K562 (cell line): ENCODE results near the gene HOXB7. TPM values are rescaled to one million over a fixed set of nuclear protein-coding genes. Genes with fewer than 3 reads are reported as not detected.

Experiments used
- AFF1 ChIP-seq, 2 experiments: fragments of 450-650 bp; IDR thresholded peaks; 2 replicates each; pipeline ENCODE4 v1.6.1; 2018; ENCODE audit warnings: mild to moderate bottlenecking in 2 of 2, low read depth in 1 of 2; ENCODE audit not compliant: partially characterized antibody in 2 of 2
- BRD4 ChIP-seq: fragments of 200-600 bp; sonication (generic); IDR thresholded peaks from 2 replicates; pipeline ENCODE4 v1.6.1; 2017; ENCODE audit warnings: inconsistent platforms
- CREB3L1 ChIP-seq: fragments of 450-650 bp; IDR thresholded peaks from 2 replicates; pipeline ENCODE4 v1.6.1; 2014; ENCODE audit warnings: low read depth, mild to moderate bottlenecking, moderate library complexity, borderline replicate concordance
- NCOA4 ChIP-seq: fragments of 450-650 bp; IDR thresholded peaks from 2 replicates; pipeline ENCODE4 v1.6.1; 2018; ENCODE audit warnings: mild to moderate bottlenecking; ENCODE audit not compliant: partially characterized antibody
- ZC3H4 ChIP-seq: sonication (generic); formaldehyde crosslinking; IDR thresholded peaks from 2 replicates; pipeline ENCODE4 v1.9.0; 2021; ENCODE audit warnings: missing genetic modification reagents, borderline replicate concordance
- ZFPM2 ChIP-seq: fragments of 250-450 bp; sonication (Bioruptor Pico); IDR thresholded peaks from 2 replicates; pipeline ENCODE4 v1.5.1; 2022; ENCODE audit warnings: mild to moderate bottlenecking
- ZNF318 ChIP-seq, 2 experiments: fragments of 450-650 bp; IDR thresholded peaks; 2 replicates each; pipeline ENCODE4 v1.6.1; 2016; ENCODE audit warnings: mild to moderate bottlenecking in 2 of 2, borderline replicate concordance in 1 of 2, low read depth in 1 of 2, moderate library complexity in 1 of 2
- ZNF740 ChIP-seq, 3 experiments: fragments of 200-800 bp in 1 of 3; sonication (Bioruptor generic) in 1 of 3; sonication (generic) in 1 of 3; formaldehyde crosslinking in 1 of 3; IDR thresholded peaks; 2 replicates each; pipeline versions ENCODE4 v1.6.1 to v1.8.0; 2016 to 2022; ENCODE audit warnings: mild to moderate bottlenecking in 2 of 3, missing compliant biosample characterization in 2 of 3, missing genetic modification characterization in 2 of 3, missing genetic modification reagents in 1 of 3
- polyA plus RNA-seq, 8 experiments: library from polyadenylated mRNA; depleted of rRNA in 4 of 8; stranded (reverse) in 5 of 8; unstranded in 3 of 8; fragments of >200 nt; fragmentation: Nextera tagmentation in 2 of 8; fragmentation: Illumina TruSeq in 1 of 8; extraction: Ambion mirVana in 2 of 8; extraction: Trizol in 1 of 8; gene quantifications; 2 replicates each; pipeline versions ENCODE4 v1.2.1 to v1.2.3, GENCODE V29; 2011 to 2014; ENCODE audit warnings: inconsistent platforms in 1 of 8, missing spikeins in 1 of 8
- total RNA-seq, 7 experiments: library from RNA; depleted of rRNA in 6 of 7; stranded (reverse); fragments of >200 nt in 6 of 7; fragmentation: Illumina TruSeq in 2 of 7; extraction: Trizol in 2 of 7; gene quantifications; 2 replicates each; pipeline versions ENCODE4 v1.2.1 to v1.2.3, GENCODE V29; 2011 to 2021; ENCODE audit warnings: low replicate concordance in 1 of 7

The HOXB7 gene
- total and polyA plus RNA-seq, 9 of the 15 experiments (the other 6 are each of a cell fraction or from before 2014, with no cell fraction given), result 5.5 to 16.7 (median 8.3) TPM

- TF ChIP-seq ZFPM2 (CRISPR knock-in tag) (0 out of 2 replicates have a peak, but pooled peaks have one; percentile 63), BRD4 (peak; percentile 93; the same call in 1 of the 2 replicates), ZNF740 (CRISPR knock-in tag; IDR thresholded peaks at IDR 0.05) (0 out of 2 replicates have a peak, but pooled peaks have one; percentile 14), ZNF740 (tag; IDR thresholded peaks at IDR 0.05) (no peak), ZNF318 (IDR thresholded peaks at IDR 0.05; ENCODE audit: borderline replicate concordance in 1 of 2, low read depth in 1 of 2) (no peak), CREB3L1 (no peak), AFF1 (IDR thresholded peaks at IDR 0.05; ENCODE audit: low read depth in 1 of 2, partially characterized antibody in 2 of 2) (peak in 1 of 2 experiments; percentile 47), NCOA4 (no peak), ZC3H4 (peak; percentile 92)
Measured at GRCh38 chr17:48625495-48626244, 14.9 kb upstream of the HOXB7 start (continued).
